Measurements from ENCODE around the gene OSBP2. TPM values are rescaled to one million over a fixed set of nuclear protein-coding genes. Genes with fewer than 3 reads are reported as not detected.

The OSBP2 gene
- total and polyA plus RNA-seq, 2 of the 13 experiments (the other 11 are each of a cell fraction or from before 2014, with no cell fraction given), result 5.0 to 7.7 TPM

DNA sequence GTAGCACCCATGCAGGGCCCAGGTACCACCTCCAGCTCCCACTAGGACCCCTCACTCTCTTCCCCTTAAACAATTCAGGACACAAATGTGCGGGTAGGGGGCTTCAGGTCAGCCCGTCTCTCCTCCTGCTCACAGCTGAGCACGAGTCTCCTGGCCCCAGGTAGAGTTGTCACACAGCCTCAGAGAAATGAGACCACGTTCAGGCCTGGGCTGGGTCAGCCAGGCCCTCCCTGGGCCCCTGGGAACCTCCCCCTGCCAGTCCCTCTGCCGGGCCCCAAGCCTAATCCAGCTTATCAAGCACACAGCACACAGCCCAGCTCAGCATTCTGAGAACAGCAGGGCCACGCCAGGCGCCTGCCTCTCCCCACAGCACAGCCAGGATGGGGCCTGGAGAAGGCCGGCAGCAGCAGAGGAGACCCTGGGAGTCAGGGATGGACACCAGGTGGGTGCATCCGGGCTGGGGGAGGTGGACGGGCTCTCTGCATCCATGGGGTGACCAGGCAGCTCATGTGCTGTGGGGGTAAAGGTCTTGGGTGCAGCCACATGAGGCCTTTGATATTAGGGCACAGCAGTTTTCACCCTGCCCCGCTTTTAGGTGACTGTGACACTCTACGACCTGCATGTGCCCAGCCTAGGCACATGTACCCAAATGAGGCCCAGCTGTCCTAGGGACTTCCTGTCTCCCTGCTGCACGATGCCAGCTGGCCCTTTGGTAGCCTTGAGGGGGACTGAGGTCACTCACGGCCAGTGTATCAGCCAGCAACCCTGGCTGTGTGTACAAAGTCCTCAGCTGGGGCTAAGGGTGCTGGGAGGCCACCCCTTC is 186.9 kb downstream of the OSBP2 start (continued):
- TF ChIP-seq AHDC1 (CRISPR knock-in tag; IDR thresholded peaks at IDR 0.05; ENCODE audit: borderline replicate concordance) (no peak), ZBTB38 (CRISPR knock-in tag; IDR thresholded peaks at IDR 0.05) (no peak), IRX3 (CRISPR knock-in tag; IDR thresholded peaks at IDR 0.05; ENCODE audit: borderline replicate concordance, low read depth) (no peak), ZNF34 (CRISPR knock-in tag; IDR thresholded peaks at IDR 0.05; ENCODE audit: borderline replicate concordance) (no peak), SNAPC2 (CRISPR knock-in tag; IDR thresholded peaks at IDR 0.05) (no peak), ZBTB3 (CRISPR knock-in tag; IDR thresholded peaks at IDR 0.05; ENCODE audit: borderline replicate concordance, low read depth) (no peak), NR2F6 (IDR thresholded peaks at IDR 0.05) (peak; percentile 45; the same call in 1 of the 2 replicates), NR2F6 (CRISPR knock-in tag; IDR thresholded peaks at IDR 0.05) (peak; percentile 78), DMTF1 (CRISPR knock-in tag; IDR thresholded peaks at IDR 0.05) (no peak), ZNF652 (CRISPR knock-in tag; IDR thresholded peaks at IDR 0.05; ENCODE audit: borderline replicate concordance, low read depth) (no peak), ZNF580 (CRISPR knock-in tag; IDR thresholded peaks at IDR 0.05; ENCODE audit: borderline replicate concordance, low read depth) (no peak), RXRB (CRISPR knock-in tag; IDR thresholded peaks at IDR 0.05; ENCODE audit: borderline replicate concordance) (peak; percentile 89), RELA (CRISPR knock-in tag; IDR thresholded peaks at IDR 0.05) (no peak), DMAP1 (CRISPR knock-in tag; IDR thresholded peaks at IDR 0.05) (no peak), ZNF343 (CRISPR knock-in tag; IDR thresholded peaks at IDR 0.05) (no peak), SIX4 (CRISPR knock-in tag; IDR thresholded peaks at IDR 0.05) (no peak), ZNF619 (CRISPR knock-in tag; IDR thresholded peaks at IDR 0.05) (no peak), BRD4 (CRISPR knock-in tag; IDR thresholded peaks at IDR 0.05) (no peak), SP1 (IDR thresholded peaks at IDR 0.05) (no peak), SP1 (CRISPR knock-in tag; IDR thresholded peaks at IDR 0.05) (no peak), ZNF205 (CRISPR knock-in tag; IDR thresholded peaks at IDR 0.05) (no peak), PBX2 (CRISPR knock-in tag; IDR thresholded peaks at IDR 0.05) (no peak), ZNF460 (CRISPR knock-in tag; IDR thresholded peaks at IDR 0.05; ENCODE audit: borderline replicate concordance) (no peak), DNMT3B (CRISPR knock-in tag; conservative IDR thresholded peaks at IDR 0.05) (no peak)
